GM13977 (cell line): ENCODE data around the gene ZNF268.

Experiments used
- DNase-seq: peaks from one replicate; pipeline ENCODE4 v3.0.0; 2012; ENCODE audit warnings: low spot score
- in situ Hi-C: fragments of 300-500 bp; cut with MboI; formaldehyde crosslinking; loops from one replicate; pipeline ENCODE4 v1.12.0; 2022; ENCODE audit warnings: low sequenced_read_pairs, low pct_unique_long_range_greater_than_20kb, mixed read lengths, inconsistent platforms; ENCODE audit not compliant: unreplicated experiment
- TF ChIP-seq, protein P1 (sequence below): IDR thresholded peaks from 2 replicates; pipeline ENCODE4 v1.5.1; 2012; ENCODE audit warnings: mild to moderate bottlenecking, control low read depth; ENCODE audit not compliant: insufficient read depth; ENCODE audit errors: extremely low read depth, missing control alignments

The ZNF268 gene

DNA sequence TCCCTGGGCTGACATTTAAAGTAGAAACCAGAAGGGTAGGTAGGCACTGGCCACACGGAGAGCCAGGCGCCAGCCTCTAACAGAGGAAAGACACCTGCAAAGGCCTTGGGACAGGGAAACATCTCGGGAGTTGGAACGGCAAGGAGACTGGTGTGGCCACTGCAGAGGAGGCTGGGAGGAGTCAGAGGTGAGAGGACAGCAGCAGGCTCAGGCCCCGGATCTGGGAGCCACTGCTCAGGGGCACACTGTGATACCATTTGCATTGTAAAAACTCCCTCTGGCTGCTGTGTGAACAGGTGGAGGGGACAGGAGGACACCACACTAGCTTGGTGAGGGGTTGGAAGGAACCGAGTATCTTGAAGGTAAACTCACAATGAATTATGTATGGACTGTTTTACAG is 51.7 kb downstream of the ZNF268 start:
- in situ Hi-C loops: no loop called here
- TF ChIP-seq, protein P1, sequence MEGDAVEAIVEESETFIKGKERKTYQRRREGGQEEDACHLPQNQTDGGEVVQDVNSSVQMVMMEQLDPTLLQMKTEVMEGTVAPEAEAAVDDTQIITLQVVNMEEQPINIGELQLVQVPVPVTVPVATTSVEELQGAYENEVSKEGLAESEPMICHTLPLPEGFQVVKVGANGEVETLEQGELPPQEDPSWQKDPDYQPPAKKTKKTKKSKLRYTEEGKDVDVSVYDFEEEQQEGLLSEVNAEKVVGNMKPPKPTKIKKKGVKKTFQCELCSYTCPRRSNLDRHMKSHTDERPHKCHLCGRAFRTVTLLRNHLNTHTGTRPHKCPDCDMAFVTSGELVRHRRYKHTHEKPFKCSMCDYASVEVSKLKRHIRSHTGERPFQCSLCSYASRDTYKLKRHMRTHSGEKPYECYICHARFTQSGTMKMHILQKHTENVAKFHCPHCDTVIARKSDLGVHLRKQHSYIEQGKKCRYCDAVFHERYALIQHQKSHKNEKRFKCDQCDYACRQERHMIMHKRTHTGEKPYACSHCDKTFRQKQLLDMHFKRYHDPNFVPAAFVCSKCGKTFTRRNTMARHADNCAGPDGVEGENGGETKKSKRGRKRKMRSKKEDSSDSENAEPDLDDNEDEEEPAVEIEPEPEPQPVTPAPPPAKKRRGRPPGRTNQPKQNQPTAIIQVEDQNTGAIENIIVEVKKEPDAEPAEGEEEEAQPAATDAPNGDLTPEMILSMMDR: no peak
- DNase-seq: peak; percentile 4

DNA sequence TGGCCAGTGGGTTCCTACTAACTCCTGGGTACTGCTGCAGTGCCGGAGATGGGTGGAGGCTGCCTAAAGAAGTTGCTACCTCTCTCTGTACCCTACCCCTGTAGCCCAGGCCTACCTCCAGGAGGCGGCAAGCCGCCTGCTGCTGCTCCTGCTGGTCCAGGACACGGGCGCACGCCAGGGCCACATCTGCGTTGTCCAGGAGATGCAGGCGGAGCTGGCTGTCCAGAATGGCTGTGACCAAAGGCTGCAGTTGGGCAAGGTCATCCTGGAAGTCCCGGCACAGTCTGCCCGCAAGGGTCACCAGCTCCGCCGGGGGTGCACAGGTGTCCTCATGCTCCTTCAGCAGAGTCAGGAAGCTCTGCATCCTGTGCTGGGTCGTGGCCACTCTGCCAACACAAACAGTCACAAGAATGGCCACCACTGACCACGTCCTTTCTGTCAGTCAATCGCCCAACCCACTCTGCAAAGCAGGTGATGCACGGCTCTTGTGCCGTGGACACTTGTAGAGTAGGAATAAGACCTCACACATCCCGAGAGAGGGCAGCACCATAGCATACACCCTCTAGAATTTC is 52.8 kb downstream of the ZNF268 start:
- peak; percentile 5 for DNase-seq
- TF ChIP-seq, protein P1: no peak
- in situ Hi-C loops: no loop called here

DNA sequence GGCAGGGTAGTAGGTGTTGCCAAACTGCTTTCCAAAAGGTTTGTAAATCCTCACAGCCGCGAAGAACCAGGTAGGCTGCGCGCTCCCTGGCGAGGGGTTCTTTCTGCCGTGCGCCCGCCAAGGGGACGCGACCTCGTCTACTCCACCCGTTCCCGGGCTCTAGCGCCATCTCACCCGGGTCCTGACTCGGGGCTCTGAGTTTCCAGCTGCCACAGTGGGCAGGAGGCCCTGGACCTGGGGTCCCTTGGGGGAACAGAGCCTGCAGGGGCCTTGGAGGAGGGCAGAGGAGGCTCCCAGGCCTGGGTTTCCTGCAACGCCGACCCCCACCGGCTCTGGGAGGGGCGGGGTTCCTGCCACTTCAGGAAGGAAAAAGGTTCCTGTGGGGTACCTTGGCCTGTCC is 53.7 kb downstream of the ZNF268 start:
- DNase-seq: peak; percentile 21
- in situ Hi-C loops: no loop called here
- TF ChIP-seq, protein P1: no peak

DNA sequence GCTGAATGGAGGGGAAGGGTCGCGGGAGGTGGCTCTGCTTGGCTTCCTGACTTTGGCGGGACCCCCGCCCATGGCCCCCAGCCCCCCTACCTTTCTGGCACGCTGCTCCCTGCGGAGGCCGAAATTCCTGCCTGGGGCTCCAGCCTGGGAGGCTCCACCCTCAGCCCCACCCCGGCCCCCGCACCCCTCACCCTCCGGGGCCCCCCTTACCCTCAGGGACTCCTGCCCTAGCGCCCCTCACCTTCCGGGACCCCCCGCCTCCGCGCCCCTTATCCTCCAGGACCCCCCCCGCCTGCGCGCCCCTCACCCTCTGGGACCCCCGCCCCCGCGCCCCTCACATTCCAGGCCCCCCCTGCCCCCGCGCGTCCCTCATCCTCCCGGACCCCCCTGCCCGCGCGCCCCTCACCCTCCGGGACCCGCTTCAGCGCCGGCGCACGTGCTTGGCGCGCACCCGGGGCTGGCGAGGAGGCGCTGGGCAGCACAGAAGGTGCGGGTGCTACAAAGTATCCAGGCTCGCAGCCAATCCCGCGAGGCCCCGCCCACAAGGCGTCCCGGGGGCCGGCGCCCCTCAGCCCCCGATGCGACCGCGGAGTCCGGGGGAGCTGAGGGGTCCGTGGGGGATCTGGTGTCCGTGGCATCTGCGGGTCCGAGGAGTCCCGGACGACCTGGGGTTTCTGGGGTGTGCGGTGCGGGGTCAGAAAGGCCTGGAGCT is 54.3 kb downstream of the ZNF268 start, which contains the start of gene ANHX:
Gene ANHX, minus strand, starts transcription at position 477 of the 712 bp plus-strand sequence. CDS start 1,521 bp downstream, outside the sequence.
- TF ChIP-seq, protein P1: no peak
- peak; percentile 32 for DNase-seq
- in situ Hi-C loops: no loop called here

DNA sequence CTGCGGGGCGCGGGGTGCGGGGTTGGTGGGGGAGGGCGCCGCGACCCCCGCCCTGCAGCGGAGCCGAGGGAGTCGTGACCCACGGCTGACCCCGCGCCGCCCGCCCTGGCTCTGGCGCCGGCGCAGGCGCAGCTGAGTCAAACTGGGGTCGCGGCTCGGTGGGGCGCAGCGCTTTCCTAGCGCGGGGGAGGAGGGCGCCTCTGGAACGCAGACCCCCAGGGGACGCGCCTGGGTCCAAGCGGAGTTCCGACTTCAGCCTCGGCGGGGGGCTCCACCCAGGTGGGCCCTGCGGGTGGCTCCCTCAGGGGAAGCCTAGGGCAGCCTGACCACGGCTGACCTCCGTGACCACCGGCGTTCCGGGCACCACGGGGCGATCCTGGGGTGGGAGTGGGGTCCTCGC is 54.8 kb downstream of the ZNF268 start:
- peak; percentile 5 for DNase-seq
- TF ChIP-seq, protein P1: no peak
- in situ Hi-C loops: no loop called here

DNA sequence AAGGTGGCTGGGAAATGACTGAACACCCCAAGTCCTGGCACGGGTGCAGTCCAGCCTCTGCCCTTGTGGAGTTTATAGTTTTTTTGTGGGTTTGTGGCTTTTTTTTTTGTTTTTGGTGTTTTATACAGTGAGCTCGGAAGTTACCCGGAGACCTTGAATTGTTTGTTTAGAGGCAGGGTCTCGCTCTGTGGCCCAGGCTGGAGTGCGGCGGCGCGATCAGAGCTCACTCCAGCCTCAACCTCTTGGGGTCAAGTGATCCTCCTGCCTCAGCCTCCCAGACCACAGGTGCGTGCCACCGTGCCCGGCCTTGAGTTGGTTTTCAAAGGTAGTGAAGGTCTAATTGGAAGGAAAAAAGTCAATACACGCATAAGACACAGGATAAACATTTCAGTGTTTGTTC is 55.3 kb downstream of the ZNF268 start:
- in situ Hi-C loops: no loop called here
- DNase-seq: no peak
- TF ChIP-seq, protein P1: no peak
